ENCODE measurements around the gene SNRNP35.
"Not testable (repeated sequence)": the region's sequence is repeated elsewhere in the genome, so short reads cannot be mapped to it uniquely, and the experiment has no call there.

Gene SNRNP35

DNA sequence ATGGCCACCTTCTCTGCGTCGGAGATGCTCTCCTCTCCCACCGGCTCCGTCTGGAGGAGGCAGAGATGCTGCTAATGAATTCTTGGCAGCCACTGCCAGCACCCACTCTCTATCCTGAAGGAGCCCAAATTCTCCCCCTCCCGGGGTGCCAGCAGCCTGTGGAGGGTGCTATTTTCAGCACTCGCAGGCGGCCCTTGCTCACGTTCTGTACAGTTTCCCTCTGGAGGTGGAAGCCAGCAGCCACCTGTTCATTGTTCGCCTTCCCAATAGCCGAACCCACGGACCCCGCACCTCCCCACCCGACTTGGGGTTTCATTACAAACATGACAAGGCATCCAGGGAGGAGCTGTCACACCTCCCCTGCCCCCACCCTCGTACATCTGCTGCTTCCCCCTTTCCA, 27.8 kb downstream of the SNRNP35 start:
- DNase-seq (ENCODE audit: extremely low read depth, low read depth) = no peak
- TF ChIP-seq, protein P1, sequence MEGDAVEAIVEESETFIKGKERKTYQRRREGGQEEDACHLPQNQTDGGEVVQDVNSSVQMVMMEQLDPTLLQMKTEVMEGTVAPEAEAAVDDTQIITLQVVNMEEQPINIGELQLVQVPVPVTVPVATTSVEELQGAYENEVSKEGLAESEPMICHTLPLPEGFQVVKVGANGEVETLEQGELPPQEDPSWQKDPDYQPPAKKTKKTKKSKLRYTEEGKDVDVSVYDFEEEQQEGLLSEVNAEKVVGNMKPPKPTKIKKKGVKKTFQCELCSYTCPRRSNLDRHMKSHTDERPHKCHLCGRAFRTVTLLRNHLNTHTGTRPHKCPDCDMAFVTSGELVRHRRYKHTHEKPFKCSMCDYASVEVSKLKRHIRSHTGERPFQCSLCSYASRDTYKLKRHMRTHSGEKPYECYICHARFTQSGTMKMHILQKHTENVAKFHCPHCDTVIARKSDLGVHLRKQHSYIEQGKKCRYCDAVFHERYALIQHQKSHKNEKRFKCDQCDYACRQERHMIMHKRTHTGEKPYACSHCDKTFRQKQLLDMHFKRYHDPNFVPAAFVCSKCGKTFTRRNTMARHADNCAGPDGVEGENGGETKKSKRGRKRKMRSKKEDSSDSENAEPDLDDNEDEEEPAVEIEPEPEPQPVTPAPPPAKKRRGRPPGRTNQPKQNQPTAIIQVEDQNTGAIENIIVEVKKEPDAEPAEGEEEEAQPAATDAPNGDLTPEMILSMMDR (IDR thresholded peaks at IDR 0.05; ENCODE audit: low read depth, low read length, missing control alignments) = no peak
- H3K4me3 ChIP-seq (replicated peaks; ENCODE audit: low read depth, low read length) = no peak overlapping the region

DNA sequence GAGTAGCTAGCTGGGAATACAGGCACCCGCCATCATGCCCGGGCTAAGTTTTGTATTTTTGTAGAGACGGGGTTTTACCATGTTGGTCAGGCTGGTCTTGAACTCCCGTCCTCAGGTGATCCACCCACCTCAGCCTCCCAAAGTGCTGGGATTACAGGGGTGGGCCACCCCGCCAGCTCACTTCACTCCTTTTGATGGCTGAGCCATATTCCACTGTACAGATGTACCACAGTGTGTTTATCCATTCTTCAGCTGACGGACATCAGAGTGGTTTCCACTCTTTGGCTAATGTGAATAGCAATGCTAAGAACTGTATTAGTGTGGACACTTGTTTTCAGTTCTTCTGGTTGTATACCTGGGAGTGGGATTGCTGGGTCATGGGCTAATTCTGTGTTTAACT, 29.5 kb downstream of the SNRNP35 start:
- no peak overlapping the region for H3K4me3 ChIP-seq (replicated peaks; ENCODE audit: low read depth, low read length)
- TF ChIP-seq, protein P1 (IDR thresholded peaks at IDR 0.05; ENCODE audit: low read depth, low read length, missing control alignments) = no peak
- DNase-seq (ENCODE audit: extremely low read depth, low read depth) = no peak

DNA sequence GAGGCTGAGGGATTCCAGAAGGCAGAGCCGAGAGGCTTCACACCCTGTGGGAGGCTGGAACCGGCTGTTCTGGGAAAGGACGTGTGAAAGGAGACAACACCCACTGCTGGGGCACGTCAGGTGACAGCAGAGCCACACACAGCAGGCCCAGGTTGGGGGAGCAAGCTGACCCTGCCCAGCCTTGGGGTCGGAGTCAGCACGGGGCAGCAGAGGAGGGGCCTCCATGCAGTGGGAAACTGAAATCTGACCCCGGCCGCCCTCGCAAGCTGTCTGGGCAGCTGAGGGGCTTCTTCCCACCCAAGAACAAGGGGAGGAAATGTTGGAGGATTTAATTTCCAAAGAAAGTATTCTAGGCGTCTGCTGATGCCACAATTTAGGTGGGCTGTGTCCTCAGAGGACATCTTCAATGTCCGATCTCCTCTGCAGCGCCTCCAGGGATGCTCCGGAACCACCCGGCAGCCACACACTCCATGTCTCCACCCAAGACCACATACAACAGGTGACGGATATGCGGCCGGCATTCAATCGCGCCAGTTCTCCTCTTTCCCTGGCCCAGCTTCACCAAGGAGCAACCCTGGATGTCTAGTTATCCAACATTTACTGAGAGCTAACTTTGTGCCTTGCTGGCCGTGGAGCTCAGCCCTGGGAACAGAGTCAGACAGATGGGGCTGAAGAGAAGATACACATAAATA, 30.7 kb downstream of the SNRNP35 start:
- no peak for DNase-seq (ENCODE audit: extremely low read depth, low read depth)
- TF ChIP-seq, protein P1 (IDR thresholded peaks at IDR 0.05; ENCODE audit: low read depth, low read length, missing control alignments) = no peak
- no peak overlapping the region for H3K4me3 ChIP-seq (replicated peaks; ENCODE audit: low read depth, low read length)

DNA sequence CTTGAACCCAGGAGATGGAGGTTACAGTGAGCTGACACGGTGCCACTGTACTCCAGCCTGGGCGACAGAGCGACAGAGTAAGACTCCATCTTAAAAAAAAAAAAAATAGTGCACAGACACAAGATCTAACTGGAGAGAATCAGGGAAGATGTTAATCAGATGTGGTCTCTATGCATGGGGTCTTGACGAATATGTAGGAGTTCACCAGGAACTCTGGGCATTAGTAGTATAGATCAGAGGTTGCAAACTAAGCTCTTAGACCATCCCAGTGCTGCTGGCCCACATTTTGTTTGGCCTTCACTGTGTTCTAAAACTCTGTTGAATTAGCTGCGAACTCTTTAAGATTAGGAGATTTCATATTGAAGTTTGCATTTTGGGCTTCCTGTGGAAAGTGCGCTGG, 31.6 kb downstream of the SNRNP35 start:
- TF ChIP-seq, protein P1 (IDR thresholded peaks at IDR 0.05; ENCODE audit: low read depth, low read length, missing control alignments) = no peak
- DNase-seq (ENCODE audit: extremely low read depth, low read depth) = no peak
- H3K4me3 ChIP-seq (replicated peaks; ENCODE audit: low read depth, low read length) = no peak overlapping the region

DNA sequence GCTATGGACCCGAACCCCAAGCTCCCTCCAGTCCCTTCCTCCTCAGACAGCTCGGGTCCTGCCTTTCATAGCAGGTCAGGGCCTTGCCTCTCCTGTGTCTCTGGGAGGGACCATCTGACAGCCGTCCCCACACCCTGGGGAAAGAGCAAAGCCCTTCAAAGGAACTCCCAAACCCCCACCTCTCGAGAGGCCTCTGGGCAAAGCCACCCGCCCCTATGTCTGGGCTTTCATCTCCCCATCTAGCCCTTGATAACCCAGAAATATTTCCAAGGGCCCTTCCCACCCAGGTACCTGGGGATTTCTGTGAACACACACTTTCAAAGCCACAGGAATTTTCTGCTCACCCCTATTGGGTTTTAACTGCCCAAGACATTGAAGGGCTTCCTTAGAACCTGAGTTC, 32.1 kb downstream of the SNRNP35 start:
- DNase-seq (ENCODE audit: extremely low read depth, low read depth) = no peak
- no peak overlapping the region for H3K4me3 ChIP-seq (replicated peaks; ENCODE audit: low read depth, low read length)
- TF ChIP-seq, protein P1 (IDR thresholded peaks at IDR 0.05; ENCODE audit: low read depth, low read length, missing control alignments) = no peak

DNA sequence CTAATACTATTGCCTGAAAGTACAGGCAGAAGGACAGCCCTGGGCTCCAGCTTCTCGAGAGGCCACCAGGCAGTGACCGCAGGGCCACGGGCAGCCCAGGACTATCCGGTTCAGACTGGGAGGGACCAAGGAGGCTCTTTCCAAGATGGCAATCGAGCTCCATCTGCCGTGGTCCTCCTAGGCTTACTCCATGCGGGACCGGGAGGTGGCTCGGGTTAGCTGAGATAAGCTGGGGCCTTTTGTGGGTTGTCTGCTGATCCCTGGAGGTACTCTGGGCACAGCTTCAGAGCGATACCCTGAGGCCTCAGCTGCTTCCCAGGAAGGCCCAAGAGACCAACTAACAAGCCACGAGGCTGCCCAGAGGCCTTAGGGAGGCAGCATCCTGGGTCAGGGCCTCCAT, 33.1 kb downstream of the SNRNP35 start:
- H3K4me3 ChIP-seq (replicated peaks; ENCODE audit: low read depth, low read length) = no peak overlapping the region
- TF ChIP-seq, protein P1 (IDR thresholded peaks at IDR 0.05; ENCODE audit: low read depth, low read length, missing control alignments) = no peak
- no peak for DNase-seq (ENCODE audit: extremely low read depth, low read depth)

DNA sequence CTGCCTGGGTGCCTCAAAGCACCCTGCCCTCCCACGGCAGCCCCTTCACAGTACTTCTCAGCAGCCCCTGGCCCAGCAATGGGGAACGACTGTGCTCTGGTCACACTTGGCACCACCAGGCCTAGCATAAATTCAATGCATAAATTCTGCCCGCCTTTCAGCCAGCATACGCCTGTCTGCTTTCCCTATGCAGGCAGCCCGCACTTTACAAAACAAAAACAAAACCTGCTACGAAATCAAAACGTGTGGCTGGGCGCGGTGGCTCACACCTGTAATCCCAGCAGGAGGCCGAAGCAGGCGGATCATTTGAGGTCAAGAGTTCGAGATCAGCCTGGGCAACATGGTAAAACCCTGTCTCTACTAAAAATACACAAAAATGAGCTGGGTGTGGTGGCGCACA, 33.5 kb downstream of the SNRNP35 start:
- no peak for DNase-seq (ENCODE audit: extremely low read depth, low read depth)
- TF ChIP-seq, protein P1 (IDR thresholded peaks at IDR 0.05; ENCODE audit: low read depth, low read length, missing control alignments) = no peak
- no peak overlapping the region for H3K4me3 ChIP-seq (replicated peaks; ENCODE audit: low read depth, low read length)

DNA sequence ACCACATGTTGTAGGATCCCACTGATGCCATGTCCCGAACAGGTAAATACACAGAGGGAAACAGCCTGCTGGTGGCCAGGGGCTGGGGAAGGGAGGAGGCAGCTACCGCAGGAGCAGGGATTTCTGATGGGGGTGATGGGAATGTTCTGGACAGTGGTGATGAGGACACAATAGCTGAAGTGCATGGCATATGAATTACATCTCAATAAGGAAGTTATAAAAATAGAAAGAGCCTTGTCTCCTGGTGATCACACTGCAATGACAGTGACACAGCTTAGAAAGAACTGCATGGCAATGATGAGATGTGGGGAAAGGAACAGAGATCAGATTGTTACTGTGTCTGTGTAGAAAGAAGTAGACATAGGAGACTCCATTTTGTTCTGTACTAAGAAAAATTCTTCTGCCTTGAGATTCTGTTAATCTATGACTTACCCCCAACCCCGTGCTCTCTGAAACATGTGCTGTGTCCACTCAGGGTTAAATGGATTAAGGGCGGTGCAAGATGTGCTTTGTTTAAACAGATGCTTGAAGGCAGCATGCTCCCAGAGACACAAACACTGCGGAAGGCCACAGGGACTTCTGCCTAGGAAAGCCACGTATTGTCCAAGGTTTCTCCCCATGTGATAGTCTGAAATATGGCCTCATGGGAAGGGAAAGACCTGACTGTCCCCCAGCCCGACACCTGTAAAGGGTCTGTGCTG, 34.5 kb downstream of the SNRNP35 start:
- not testable (repeated sequence) for DNase-seq (ENCODE audit: extremely low read depth, low read depth); H3K4me3 ChIP-seq (replicated peaks; ENCODE audit: low read depth, low read length)

Data from HFF-Myc (cell line).